GM18519 (cell line): ENCODE data around the gene BRD8.

Experiments
- ATAC-seq: cut with Tn5 transposase; IDR thresholded peaks from one replicate; pipeline ENCODE4 v1.9.1; 2021; ENCODE audit warnings: mild to moderate bottlenecking, moderate library complexity; ENCODE audit not compliant: unreplicated experiment, low FRiP score

Gene BRD8

GRCh38 chr5:138107213-138107612 is 71.2 kb downstream of the BRD8 start:
- ATAC-seq: no peak

- no peak for ATAC-seq
These were observed 72.7 kb downstream of the BRD8 start for GRCh38 chr5:138105709-138106108.

- ATAC-seq: no peak
These were observed 75.2 kb downstream of the BRD8 start for GRCh38 chr5:138103319-138103637.

GRCh38 chr5:138102454-138103318 is 75.7 kb downstream of the BRD8 start:
- no peak for ATAC-seq

DNA sequence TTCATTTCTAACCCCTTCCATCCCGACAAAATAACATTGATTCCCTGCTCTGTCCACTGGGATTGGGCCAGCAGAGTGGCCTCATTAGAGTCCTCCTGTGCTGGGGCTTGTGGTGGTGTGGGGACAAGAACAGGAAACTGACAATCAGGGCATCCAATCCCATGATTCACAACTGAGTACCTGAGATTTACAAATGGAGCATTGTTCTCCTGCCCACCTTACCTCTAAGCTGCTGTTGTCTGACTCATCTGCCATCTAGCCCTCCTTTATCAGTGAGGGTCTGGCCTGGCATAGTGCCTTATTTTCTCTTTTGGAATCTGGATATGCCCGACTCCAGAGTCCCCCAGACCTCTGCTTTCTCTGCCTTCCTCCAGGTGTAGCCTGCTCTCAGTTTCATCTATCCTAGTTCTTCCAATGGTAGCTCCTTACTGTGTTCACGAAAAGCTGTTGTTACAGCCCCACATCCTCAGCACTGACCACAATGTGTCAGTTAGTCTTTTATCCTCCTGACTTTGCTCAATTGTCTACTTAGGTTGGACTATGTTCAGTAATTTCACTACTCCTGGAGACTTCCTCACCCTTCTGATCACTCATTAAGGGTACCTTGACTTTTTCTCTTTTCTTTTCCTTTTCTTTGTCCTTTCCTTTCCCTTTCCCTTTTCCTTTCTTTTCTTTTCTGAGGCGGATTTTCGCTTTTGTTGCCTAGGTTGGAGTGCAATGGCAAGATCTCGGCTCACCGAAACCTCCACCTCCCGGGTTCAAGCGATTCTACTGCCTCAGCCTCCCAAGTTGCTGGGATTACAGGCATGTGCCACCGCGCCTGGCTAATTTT is 81.2 kb downstream of the BRD8 start:
- ATAC-seq: no peak

DNA sequence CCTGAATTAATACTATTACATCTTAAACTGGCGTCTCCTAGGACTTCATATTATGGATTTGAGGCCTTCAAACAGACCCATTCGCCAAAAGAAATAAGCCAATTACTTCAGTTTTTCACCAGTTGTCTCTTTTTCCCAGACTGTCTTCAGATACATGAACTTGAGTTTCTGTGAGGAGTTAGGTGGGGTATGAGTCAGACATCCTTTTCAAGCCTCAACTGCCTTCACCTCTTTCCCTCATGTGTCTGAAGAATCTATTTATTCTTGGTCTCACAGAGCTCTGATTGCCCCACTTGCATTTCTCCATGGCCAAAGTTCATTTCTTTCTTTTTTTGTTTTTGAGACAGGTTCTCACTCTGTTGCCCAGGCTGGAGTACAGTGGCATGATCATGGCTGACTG is 82.1 kb downstream of the BRD8 start:
- ATAC-seq: no peak

DNA sequence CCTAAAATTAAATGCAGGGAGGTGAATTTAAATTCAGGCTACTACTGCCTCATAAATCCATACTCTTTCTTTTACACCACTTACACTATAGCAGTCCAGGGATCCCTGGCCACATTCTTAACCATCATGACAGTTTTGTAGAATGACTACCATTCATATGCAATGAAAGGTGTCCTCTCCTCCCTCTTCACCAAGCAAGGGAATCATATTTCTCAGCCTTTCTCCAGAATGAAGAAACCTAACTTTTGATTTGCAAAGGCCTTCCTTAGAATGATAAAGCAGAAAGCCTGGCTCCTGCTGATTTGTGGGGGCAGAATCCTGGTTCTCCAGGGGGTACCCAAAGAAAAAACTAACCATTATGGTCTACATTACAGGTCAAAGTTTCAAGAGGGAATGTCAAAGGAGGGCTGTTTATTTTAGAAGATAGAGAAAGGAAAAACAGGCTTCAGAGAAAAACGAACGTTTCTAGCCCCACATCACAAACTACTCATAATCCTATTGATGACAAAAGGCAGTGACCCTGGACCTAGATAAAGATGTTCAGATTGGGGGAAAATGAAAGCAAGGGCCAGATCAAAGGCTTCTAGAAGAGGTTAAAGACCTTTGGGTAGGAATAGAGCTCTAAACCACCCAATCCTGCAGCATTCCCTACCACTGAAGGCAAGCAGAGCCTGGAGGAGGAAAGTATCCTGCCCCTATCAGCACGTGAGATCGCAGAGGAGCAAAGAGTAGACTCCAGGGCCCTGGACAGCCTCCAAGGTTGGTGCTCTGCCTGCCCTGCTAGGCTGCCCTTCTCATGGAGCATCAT is 83.1 kb downstream of the BRD8 start:
- no peak for ATAC-seq

DNA sequence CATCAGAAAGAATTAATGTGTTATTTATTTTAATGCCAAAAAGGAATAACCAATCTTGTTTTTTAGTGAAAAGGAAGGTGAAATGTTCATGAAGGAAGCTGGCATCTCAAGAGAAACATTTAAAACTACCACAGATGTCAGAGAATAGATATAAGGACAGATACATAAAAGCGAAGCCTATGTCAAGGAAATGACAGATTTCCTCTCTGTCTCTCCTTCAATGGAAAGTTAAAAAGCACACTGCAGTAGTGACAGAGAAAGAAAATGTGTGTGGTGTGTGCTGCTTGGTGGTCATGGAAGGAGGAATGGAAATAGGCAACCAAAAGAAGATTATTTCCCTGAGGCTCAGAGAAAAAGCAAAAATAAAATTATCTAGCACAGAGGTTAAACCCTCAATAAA is 85.4 kb downstream of the BRD8 start:
- no peak for ATAC-seq

DNA sequence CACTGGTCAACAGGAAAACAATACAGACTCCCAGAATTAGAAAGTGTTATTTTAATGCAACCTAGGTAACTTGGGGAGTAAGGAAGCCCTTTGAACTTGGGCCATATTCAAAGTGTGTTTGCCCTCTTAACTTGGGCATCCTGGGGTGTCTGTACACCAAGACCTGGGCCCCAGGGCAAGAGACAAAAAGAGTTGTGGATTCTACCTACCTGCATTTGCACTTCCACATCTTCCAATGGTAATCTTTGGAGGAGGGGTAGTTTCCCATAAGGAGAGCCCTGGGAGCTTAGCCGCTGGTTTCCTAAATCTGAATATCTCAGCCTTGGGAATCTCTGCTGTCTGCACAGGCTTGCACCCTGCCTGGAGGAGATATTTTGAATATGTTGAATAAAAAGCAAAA is 86.1 kb downstream of the BRD8 start:
- ATAC-seq: no peak

- ATAC-seq: no peak
These were observed 86.7 kb downstream of the BRD8 start for GRCh38 chr5:138091685-138092084.
